Skeletal muscle tissue (tissue), 4 donors: ENCODE data around the gene PCARE. TPM values are rescaled to one million over a fixed set of nuclear protein-coding genes. Genes with fewer than 3 reads are reported as not detected.
A peak's percentile ranks its signal among the peaks of the same experiment; 100 is the strongest.

ENCODE experiments used
- H3K27ac ChIP-seq: one replicate; pipeline ENCODE4 v1.7.0; 2013; ENCODE audit warnings: mild to moderate bottlenecking, low read depth, low read length, inconsistent platforms
- H3K27me3 ChIP-seq, 3 donors: one replicate each; pipeline ENCODE4 v1.7.0; 2013; ENCODE audit warnings: low read length in 3 of 3; ENCODE audit not compliant: control insufficient read depth in 3 of 3, insufficient read depth in 3 of 3
- H3K36me3 ChIP-seq, 3 donors: one replicate each; pipeline ENCODE4 v1.7.0; 2013; ENCODE audit warnings: low read length in 3 of 3; ENCODE audit not compliant: control insufficient read depth in 3 of 3, insufficient read depth in 3 of 3
- H3K4me1 ChIP-seq, 3 donors: one replicate each; pipeline ENCODE4 v1.7.0; 2013; ENCODE audit warnings: low read length in 3 of 3, mild to moderate bottlenecking in 3 of 3; ENCODE audit not compliant: control insufficient read depth in 3 of 3, insufficient read depth in 3 of 3
- H3K4me3 ChIP-seq, 3 donors: one replicate each; pipeline ENCODE4 v1.7.0; 2013; ENCODE audit warnings: low read length in 3 of 3
- H3K9ac ChIP-seq, 3 donors: one replicate each; pipeline ENCODE4 v1.7.0; 2013; ENCODE audit warnings: low read length in 3 of 3, mild to moderate bottlenecking in 3 of 3, moderate library complexity in 2 of 3, low read depth in 1 of 3
- H3K9me3 ChIP-seq, 3 donors: one replicate each; pipeline ENCODE4 v1.7.0; 2013; ENCODE audit warnings: low read length in 3 of 3; ENCODE audit not compliant: control insufficient read depth in 3 of 3
- total RNA-seq: library from RNA; depleted of rRNA; stranded (reverse); fragments of >200 nt; gene quantifications from one replicate; pipeline ENCODE4 v1.2.3, GENCODE V29; 2014
- donor health status: Osteomylitis.

Gene PCARE
- total RNA-seq, 1 donor from 2014 or later: under 0.01 TPM

- Histone ChIP-seq H3K9me3 (no peaks in the 10 kb centered on the region), H3K9ac (no peak overlapping the region), H3K36me3 (no peaks in the 10 kb centered on the region), H3K27me3 (no peaks in the 10 kb centered on the region), H3K27ac (peak overlapping the region; percentile 22), H3K4me3 (no peak overlapping the region), H3K4me1 (peaks cover 0 to 5% (median 0%) of the 10 kb centered on the region in 3 donors)
These were observed 390 bp downstream of the PCARE start for GRCh38 chr2:29073933-29074332.

- Histone ChIP-seq H3K36me3 (no peaks in the 10 kb centered on the region), H3K27me3 (no peaks in the 10 kb centered on the region), H3K4me1 (peaks cover 0 to 5% (median 0%) of the 10 kb centered on the region in 3 donors), H3K9ac (no peak overlapping the region), H3K4me3 (no peak overlapping the region), H3K9me3 (no peaks in the 10 kb centered on the region), H3K27ac (no peak overlapping the region)
These were observed 1.2 kb downstream of the PCARE start for GRCh38 chr2:29072971-29073725.

- H3K9me3 ChIP-seq: no peaks in the 10 kb centered on the region
- no peaks in the 10 kb centered on the region for H3K27me3 ChIP-seq
- no peak overlapping the region for H3K9ac ChIP-seq
- H3K4me3 ChIP-seq: no peak overlapping the region
- H3K4me1 ChIP-seq: peaks cover 0 to 5% (median 0%) of the 10 kb centered on the region in 3 donors
- H3K36me3 ChIP-seq: no peaks in the 10 kb centered on the region
- no peak overlapping the region for H3K27ac ChIP-seq
These were observed 2.1 kb downstream of the PCARE start for GRCh38 chr2:29072251-29072650.

- peaks cover 0 to 7% (median under 1%) of the 10 kb centered on the region in 3 donors for H3K4me1 ChIP-seq
- H3K9ac ChIP-seq: no peak overlapping the region
- no peak overlapping the region for H3K27ac ChIP-seq
These were observed 3.0 kb downstream of the PCARE start for GRCh38 chr2:29071032-29071975.

GRCh38 chr2:29070526-29070925, 3.8 kb downstream of the PCARE start:
- no peaks in the 10 kb centered on the region for H3K9me3 ChIP-seq
- no peak overlapping the region for H3K27ac ChIP-seq
- no peak overlapping the region for H3K9ac ChIP-seq
- H3K4me1 ChIP-seq: peaks cover 2 to 9% (median 5%) of the 10 kb centered on the region in 3 donors
- no peaks in the 10 kb centered on the region for H3K36me3 ChIP-seq
- H3K27me3 ChIP-seq: no peaks in the 10 kb centered on the region
- H3K4me3 ChIP-seq: no peak overlapping the region

More at GRCh38 chr2:29071032-29071975, 3.0 kb downstream of the PCARE start:
- H3K4me3 ChIP-seq: no peak overlapping the region
- no peaks in the 10 kb centered on the region for H3K27me3 ChIP-seq
- no peaks in the 10 kb centered on the region for H3K9me3 ChIP-seq
- H3K36me3 ChIP-seq: no peaks in the 10 kb centered on the region

GRCh38 chr2:29068513-29068912, 5.8 kb downstream of the PCARE start:
- H3K4me3 ChIP-seq: no peak overlapping the region
- no peaks in the 10 kb centered on the region for H3K27me3 ChIP-seq
- H3K36me3 ChIP-seq: no peaks in the 10 kb centered on the region
- H3K27ac ChIP-seq: no peak overlapping the region
- no peak overlapping the region for H3K9ac ChIP-seq
- no peaks in the 10 kb centered on the region for H3K9me3 ChIP-seq
- H3K4me1 ChIP-seq: peaks cover 13 to 22% (median 22%) of the 10 kb centered on the region in 3 donors

GRCh38 chr2:29066997-29067605, 7.2 kb downstream of the PCARE start:
- Histone ChIP-seq H3K9me3 (no peaks in the 10 kb centered on the region), H3K27me3 (no peaks in the 10 kb centered on the region), H3K9ac (no peak overlapping the region), H3K27ac (no peak overlapping the region), H3K36me3 (no peaks in the 10 kb centered on the region), H3K4me3 (no peak overlapping the region), H3K4me1 (peaks cover 21 to 28% (median 28%) of the 10 kb centered on the region in 3 donors)

GRCh38 chr2:29066271-29066860, 8.0 kb downstream of the PCARE start:
- Histone ChIP-seq H3K4me3 (no peak overlapping the region), H3K9ac (no peak overlapping the region), H3K4me1 (peaks cover 21 to 28% (median 28%) of the 10 kb centered on the region in 3 donors), H3K9me3 (no peaks in the 10 kb centered on the region), H3K27ac (no peak overlapping the region), H3K27me3 (no peaks in the 10 kb centered on the region), H3K36me3 (no peaks in the 10 kb centered on the region)

- Histone ChIP-seq H3K27ac (peak overlapping the region; percentile 30), H3K36me3 (no peaks in the 10 kb centered on the region), H3K4me3 (no peak overlapping the region), H3K9ac (peak overlapping the region in 1 of 3 donors; percentile 16), H3K9me3 (no peaks in the 10 kb centered on the region), H3K4me1 (peaks cover 21 to 28% (median 28%) of the 10 kb centered on the region in 3 donors), H3K27me3 (no peaks in the 10 kb centered on the region)
These were observed 9.1 kb downstream of the PCARE start for GRCh38 chr2:29065068-29065811.
